Activated CD4-positive, alpha-beta T cell treated with anti-CD3 and anti-CD28 coated beads, Interleukin-2, amount 10 ng/mL, durations not matched to agents 7 days and 5 days (primary cell): ENCODE measurements around the gene PDZD4. TPM values are rescaled to one million over a fixed set of nuclear protein-coding genes. Genes with fewer than 3 reads are reported as not detected.

Experiments used
- CTCF ChIA-PET: fragments of 350-600 bp; sonication (Branson Sonifier 250); formaldehyde crosslinking; loops from one replicate; lab custom pipeline; 2021; ENCODE audit warnings: antibody characterized with exemption; lab: Charles Lee
- POLR2A ChIA-PET: fragments of 350-600 bp; sonication (Branson Sonifier 250); formaldehyde crosslinking; loops from one replicate; lab custom pipeline; 2021; ENCODE audit warnings: antibody characterized with exemption; lab: Charles Lee
- DNase-seq: peaks from one replicate; pipeline ENCODE4 v3.0.0-alpha.2; 2020
- H3K27ac Mint-ChIP-seq: one replicate; pipeline ENCODE4 v1.8.0; 2021; ENCODE audit warnings: mild to moderate bottlenecking, moderate library complexity, mixed read lengths
- H3K27me3 Mint-ChIP-seq: one replicate; pipeline ENCODE4 v1.8.0; 2021; ENCODE audit warnings: mixed read lengths
- H3K36me3 Mint-ChIP-seq: one replicate; pipeline ENCODE4 v1.8.0; 2021; ENCODE audit warnings: low read depth, mixed read lengths
- H3K4me1 Mint-ChIP-seq: one replicate; pipeline ENCODE4 v1.8.0; 2021; ENCODE audit warnings: mixed read lengths
- H3K4me3 Mint-ChIP-seq: one replicate; pipeline ENCODE4 v1.8.0; 2021; ENCODE audit warnings: mild to moderate bottlenecking, moderate library complexity, mixed read lengths
- H3K9me3 Mint-ChIP-seq: one replicate; pipeline ENCODE4 v1.8.0; 2021; ENCODE audit warnings: mixed read lengths
- total RNA-seq, 2 experiments: library from RNA; stranded (reverse); gene quantifications; one replicate each; pipeline ENCODE4 v1.2.3, GENCODE V29; 2021

Gene PDZD4
- total RNA-seq, 2 experiments from 2014 or later = 0.32 to 0.60 TPM

- no peaks in the 10 kb centered on the region for H3K27me3 Mint-ChIP-seq
- ChIA-PET CTCF (interaction anchor here (1.3 kb wide), 1 partner anchor 11 kb away, joined by 3 read pairs; no protein-coding TSS in a partner anchor), POLR2A (no interaction called here)
- no peaks in the 10 kb centered on the region for H3K36me3 Mint-ChIP-seq
- no peak overlapping the region for H3K4me3 Mint-ChIP-seq
- H3K9me3 Mint-ChIP-seq = no peaks in the 10 kb centered on the region
- no peak for DNase-seq
- H3K27ac Mint-ChIP-seq = no peak overlapping the region
- H3K4me1 Mint-ChIP-seq = no peaks in the 10 kb centered on the region
Observed at GRCh38 chrX:153773741-153774575, 56.4 kb downstream of the PDZD4 start.

DNA sequence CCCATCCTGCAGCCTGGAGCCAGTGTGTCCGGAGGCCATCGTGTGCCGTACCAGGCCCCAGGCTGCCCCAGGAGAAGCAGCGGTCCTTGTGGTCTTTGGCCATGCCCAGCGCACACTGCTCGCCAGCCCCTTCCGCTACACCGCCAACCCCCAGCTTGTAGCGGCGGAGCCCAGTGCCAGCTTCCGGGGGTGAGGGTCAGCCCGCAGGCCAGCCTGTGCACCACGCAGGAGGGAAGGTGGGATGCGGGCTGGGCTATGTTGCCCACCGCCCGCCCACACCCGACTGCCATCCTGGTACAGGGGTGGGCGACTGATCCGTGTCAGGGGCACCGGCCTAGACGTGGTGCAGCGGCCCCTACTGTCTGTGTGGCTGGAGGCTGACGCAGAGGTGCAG is 57.1 kb downstream of the PDZD4 start:
- CTCF ChIA-PET = interaction anchor here (1.5 kb wide), 1 partner anchor 175 kb away, joined by 3 read pairs; no protein-coding TSS in a partner anchor
- Mint-ChIP-seq H3K4me1 (no peaks in the 10 kb centered on the region), H3K27ac (no peak overlapping the region), H3K27me3 (no peaks in the 10 kb centered on the region), H3K9me3 (no peaks in the 10 kb centered on the region), H3K4me3 (no peak overlapping the region), H3K36me3 (no peaks in the 10 kb centered on the region)
- DNase-seq = no peak
- POLR2A ChIA-PET = no interaction called here

GRCh38 chrX:153772316-153773217 is 57.8 kb downstream of the PDZD4 start:
- no peak for DNase-seq
- CTCF ChIA-PET = interaction anchor here (1.4 to 1.5 kb wide), 2 partner anchors 175 to 176 kb away, joined by 3 to 4 read pairs; no protein-coding TSS in a partner anchor
- H3K27ac Mint-ChIP-seq = no peak overlapping the region

DNA sequence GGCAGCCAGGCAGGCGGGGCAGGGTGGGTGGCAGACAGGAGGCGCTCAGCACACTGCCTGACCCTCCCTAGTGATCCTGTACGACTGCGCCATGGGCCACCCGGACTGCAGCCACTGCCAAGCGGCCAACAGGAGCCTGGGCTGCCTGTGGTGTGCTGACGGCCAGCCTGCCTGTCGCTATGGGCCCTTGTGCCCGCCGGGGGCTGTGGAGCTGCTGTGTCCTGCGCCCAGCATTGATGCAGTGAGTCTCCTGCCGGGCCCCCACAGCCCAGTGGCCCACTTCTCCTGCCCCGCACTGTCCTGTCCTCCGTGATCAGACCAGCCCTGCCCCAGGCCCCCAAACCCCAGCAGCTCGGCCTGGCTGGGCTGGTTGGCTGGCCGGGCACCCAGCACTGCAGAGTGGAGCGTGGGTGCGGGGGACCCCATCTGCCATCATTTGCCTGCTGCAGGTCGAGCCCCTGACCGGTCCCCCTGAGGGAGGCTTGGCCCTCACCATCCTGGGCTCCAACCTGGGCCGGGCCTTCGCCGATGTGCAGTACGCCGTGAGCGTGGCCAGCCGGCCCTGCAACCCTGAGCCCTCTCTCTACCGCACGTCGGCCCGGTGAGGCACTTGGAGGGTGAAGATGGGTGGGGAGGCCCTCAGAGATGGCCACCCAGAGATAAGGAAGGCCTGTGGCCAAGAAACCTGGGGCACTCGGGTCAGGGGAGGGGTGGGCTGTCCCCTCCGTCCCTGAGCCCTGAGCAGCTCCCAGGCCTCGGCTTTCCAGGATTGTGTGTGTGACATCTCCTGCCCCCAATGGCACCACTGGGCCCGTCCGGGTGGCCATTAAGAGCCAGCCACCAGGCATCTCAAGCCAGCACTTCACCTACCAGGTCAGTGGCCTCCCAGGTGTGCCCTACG is 58.7 kb downstream of the PDZD4 start:
- no peak for DNase-seq
- H3K4me3 Mint-ChIP-seq = no peak overlapping the region
- H3K27ac Mint-ChIP-seq = no peak overlapping the region
- H3K4me1 Mint-ChIP-seq = peaks cover 2% of the 10 kb centered on the region
- no peaks in the 10 kb centered on the region for H3K36me3 Mint-ChIP-seq
- ChIA-PET CTCF (interaction anchor here (1.4 to 1.5 kb wide), 2 partner anchors 175 to 177 kb away, joined by 3 to 4 read pairs; no protein-coding TSS in a partner anchor), POLR2A (no interaction called here)
- no peaks in the 10 kb centered on the region for H3K27me3 Mint-ChIP-seq
- H3K9me3 Mint-ChIP-seq = no peaks in the 10 kb centered on the region

More at GRCh38 chrX:153772316-153773217, 57.8 kb downstream of the PDZD4 start:
- H3K36me3 Mint-ChIP-seq = no peaks in the 10 kb centered on the region
- POLR2A ChIA-PET = no interaction called here
- H3K4me3 Mint-ChIP-seq = no peak overlapping the region
- no peaks in the 10 kb centered on the region for H3K4me1 Mint-ChIP-seq
- no peaks in the 10 kb centered on the region for H3K27me3 Mint-ChIP-seq
- no peaks in the 10 kb centered on the region for H3K9me3 Mint-ChIP-seq

GRCh38 chrX:153770601-153771414 is 59.5 kb downstream of the PDZD4 start:
- Mint-ChIP-seq H3K36me3 (no peaks in the 10 kb centered on the region), H3K9me3 (no peaks in the 10 kb centered on the region), H3K4me3 (no peak overlapping the region), H3K27me3 (no peaks in the 10 kb centered on the region), H3K27ac (no peak overlapping the region), H3K4me1 (peaks cover 4% of the 10 kb centered on the region)
- POLR2A ChIA-PET = no interaction called here
- CTCF ChIA-PET = no interaction called here
- DNase-seq = no peak

- ChIA-PET CTCF (no interaction called here), POLR2A (no interaction called here)
- Mint-ChIP-seq H3K36me3 (no peaks in the 10 kb centered on the region), H3K4me3 (no peak overlapping the region), H3K4me1 (peaks cover 4% of the 10 kb centered on the region), H3K27ac (no peak overlapping the region), H3K9me3 (no peaks in the 10 kb centered on the region), H3K27me3 (no peaks in the 10 kb centered on the region)
- no peak for DNase-seq
Observed at GRCh38 chrX:153769865-153770600, 60.3 kb downstream of the PDZD4 start.

DNA sequence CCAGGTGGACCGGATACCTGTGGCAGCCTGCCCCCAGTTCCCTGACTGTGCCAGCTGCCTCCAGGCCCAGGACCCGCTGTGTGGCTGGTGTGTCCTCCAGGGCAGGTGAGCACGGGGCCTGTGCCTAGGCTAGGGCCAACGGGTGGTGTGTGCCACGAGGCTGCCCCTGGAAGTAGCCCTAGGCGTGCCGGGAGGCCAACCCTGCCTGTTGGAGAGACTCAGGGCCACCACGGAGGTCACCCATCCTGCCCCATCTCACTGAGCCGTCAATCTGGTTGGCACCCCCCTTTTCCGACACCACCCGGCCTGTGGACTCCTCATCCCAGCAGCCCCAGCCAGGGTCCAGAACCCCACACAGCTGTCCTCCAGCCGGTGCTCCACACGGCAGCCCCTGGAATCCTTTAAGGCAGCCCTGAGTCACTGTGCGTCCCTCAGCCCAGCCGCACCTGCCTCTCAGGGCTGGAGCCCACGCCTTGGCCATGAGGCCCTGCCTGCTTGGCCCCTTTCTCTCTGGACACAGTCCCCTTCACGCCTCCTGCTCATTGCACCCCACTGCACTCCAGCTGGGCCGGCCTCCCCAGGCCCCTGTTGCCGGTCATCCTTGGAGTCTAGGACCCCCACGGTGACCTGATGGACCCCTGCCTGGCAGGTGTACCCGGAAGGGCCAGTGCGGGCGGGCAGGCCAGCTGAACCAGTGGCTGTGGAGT is 61.0 kb downstream of the PDZD4 start:
- ChIA-PET POLR2A (no interaction called here), CTCF (no interaction called here)
- Mint-ChIP-seq H3K27me3 (no peaks in the 10 kb centered on the region), H3K4me3 (no peak overlapping the region), H3K36me3 (no peaks in the 10 kb centered on the region), H3K27ac (no peak overlapping the region), H3K4me1 (peaks cover 4% of the 10 kb centered on the region), H3K9me3 (no peaks in the 10 kb centered on the region)
- DNase-seq = no peak

DNA sequence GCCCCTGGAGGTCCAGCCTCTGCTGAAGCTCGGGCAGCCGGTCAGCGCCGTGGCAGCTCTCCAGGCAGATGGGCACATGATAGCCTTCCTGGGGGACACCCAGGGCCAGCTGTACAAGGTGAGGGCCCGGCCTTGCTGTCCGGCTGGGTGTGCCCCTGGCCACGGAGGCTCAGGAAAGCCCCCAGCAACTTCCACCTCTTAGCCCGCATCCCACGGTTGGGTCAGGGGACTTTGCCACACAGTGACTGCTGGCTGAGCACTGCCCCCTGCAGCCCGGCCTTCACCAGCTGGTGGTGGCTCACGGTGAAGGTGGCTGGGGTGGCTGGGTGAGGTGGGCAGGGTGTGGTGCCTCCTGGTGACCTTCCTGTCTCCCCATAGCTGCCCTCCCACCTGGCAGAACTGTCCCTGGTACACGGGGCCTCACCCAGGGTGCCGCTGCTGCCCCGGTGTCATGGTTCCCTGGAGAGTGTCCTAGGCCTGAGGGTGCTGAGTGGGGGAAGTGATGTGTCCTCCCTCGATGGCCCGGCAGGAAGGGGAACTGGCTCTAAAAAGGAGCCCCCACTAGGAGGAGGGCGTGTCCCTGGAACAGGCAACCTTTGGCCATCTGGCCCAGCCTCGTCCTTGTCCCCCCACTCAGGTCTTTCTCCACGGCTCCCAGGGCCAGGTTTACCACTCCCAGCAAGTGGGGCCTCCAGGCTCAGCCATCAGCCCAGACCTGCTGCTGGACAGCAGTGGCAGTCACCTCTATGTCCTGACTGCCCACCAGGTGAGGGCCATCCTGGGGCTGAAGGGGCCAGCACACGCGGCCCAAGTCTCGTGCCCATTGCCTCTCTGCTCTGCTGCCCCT is 61.8 kb downstream of the PDZD4 start:
- no peak for DNase-seq
- Mint-ChIP-seq H3K27ac (no peak overlapping the region), H3K27me3 (no peaks in the 10 kb centered on the region), H3K36me3 (no peaks in the 10 kb centered on the region), H3K9me3 (no peaks in the 10 kb centered on the region), H3K4me1 (peaks cover 8% of the 10 kb centered on the region), H3K4me3 (no peak overlapping the region)
- CTCF ChIA-PET = interaction anchor here (1.8 kb wide), 1 partner anchor 184 kb away, joined by 4 read pairs; no protein-coding TSS in a partner anchor
- POLR2A ChIA-PET = no interaction called here

GRCh38 chrX:153767674-153768055 is 62.7 kb downstream of the PDZD4 start:
- Mint-ChIP-seq H3K4me1 (peaks cover 8% of the 10 kb centered on the region), H3K4me3 (no peak overlapping the region), H3K36me3 (no peaks in the 10 kb centered on the region), H3K27me3 (no peaks in the 10 kb centered on the region), H3K9me3 (no peaks in the 10 kb centered on the region), H3K27ac (no peak overlapping the region)
- ChIA-PET POLR2A (no interaction called here), CTCF (interaction anchor here (1.8 kb wide), 1 partner anchor 185 kb away, joined by 4 read pairs; no protein-coding TSS in a partner anchor)
- no peak for DNase-seq
